Measurements from ENCODE around the gene RELA.
A peak's percentile ranks its signal among the peaks of the same experiment; 100 is the strongest.

The RELA gene

DNA sequence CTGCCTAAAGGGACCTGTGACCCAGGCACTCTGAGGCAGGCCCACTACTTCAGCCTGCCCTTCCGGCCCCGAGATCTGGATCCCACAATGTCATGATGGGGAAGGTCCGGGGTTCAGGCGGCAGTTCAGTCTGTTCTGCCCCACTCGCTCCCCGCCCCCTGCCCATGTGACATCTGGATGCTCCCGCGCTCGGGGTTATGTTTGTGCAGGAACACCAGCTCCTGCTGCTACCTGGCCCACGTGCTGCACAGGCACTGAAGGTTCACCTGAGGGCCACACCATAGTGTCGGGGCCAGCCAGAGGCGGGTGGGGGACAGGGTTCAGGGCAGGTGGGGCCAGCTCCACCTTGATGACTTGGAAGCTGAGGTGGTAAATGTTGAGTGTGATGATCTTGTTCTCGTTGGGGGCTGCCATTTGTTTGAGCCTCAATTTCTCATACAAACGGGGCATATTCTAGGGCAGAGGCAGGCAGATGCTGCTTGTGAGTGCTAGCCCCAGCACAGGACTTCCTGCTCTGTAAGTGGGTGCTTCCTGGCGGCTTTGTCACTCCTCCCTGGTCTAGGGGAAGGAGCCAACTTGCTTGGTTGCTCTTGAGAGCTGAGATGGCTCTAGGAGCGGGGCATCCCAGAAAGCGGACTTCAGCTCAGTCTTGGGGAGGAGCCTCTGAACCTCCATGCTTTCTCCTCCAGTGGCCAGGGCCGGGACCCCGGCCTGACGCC is 29.2 kb downstream of the RELA start:
- no peak for DNase-seq (ENCODE audit: low read depth)
- TF ChIP-seq, protein P1, sequence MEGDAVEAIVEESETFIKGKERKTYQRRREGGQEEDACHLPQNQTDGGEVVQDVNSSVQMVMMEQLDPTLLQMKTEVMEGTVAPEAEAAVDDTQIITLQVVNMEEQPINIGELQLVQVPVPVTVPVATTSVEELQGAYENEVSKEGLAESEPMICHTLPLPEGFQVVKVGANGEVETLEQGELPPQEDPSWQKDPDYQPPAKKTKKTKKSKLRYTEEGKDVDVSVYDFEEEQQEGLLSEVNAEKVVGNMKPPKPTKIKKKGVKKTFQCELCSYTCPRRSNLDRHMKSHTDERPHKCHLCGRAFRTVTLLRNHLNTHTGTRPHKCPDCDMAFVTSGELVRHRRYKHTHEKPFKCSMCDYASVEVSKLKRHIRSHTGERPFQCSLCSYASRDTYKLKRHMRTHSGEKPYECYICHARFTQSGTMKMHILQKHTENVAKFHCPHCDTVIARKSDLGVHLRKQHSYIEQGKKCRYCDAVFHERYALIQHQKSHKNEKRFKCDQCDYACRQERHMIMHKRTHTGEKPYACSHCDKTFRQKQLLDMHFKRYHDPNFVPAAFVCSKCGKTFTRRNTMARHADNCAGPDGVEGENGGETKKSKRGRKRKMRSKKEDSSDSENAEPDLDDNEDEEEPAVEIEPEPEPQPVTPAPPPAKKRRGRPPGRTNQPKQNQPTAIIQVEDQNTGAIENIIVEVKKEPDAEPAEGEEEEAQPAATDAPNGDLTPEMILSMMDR (conservative IDR thresholded peaks at IDR 0.05; ENCODE audit: low read length), result no peak
- no peak overlapping the region for H3K4me3 ChIP-seq (ENCODE audit: low read length)

DNA sequence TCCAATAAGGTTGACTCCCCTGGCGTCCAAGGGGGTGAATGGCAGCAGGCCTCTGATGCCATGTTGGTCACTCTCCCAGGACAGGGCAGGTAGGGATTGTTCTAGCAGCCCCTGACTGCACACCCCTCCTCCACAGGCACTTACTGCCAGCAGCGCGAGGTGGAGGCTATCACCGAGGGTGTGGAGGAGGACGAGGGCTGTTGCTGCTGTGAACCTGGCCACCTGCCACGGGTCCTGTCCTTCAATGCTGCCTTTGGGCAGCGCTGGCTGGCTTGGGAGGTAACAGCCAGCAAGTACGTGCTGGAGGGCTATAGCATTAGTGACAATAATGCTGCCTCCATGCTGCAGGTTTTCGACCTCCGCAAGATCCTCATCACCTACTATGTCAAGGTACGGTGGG is 32.5 kb downstream of the RELA start:
- DNase-seq (ENCODE audit: low read depth), result no peak
- no peak overlapping the region for H3K4me3 ChIP-seq (ENCODE audit: low read length)
- TF ChIP-seq, protein P1 (conservative IDR thresholded peaks at IDR 0.05; ENCODE audit: low read length), result no peak

DNA sequence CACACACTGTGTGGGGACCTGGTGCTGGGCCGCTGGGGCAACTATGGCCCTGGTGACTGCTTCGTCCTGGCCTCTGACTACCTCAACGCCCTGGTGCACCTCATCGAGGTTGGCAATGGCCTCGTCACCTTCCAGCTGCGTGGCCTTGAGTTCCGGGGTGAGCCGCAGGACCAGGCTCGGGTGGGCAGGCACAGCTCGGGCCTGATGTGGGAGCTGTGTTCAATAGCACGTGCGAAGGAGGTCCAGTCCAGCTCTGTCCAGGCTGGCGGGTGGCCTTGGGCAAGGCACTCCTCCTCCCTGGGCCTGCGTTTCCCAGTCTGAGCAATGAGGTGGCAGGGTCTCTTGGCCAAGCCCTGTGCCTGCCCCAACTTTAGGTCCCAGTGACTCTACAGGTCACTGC is 33.1 kb downstream of the RELA start:
- DNase-seq (ENCODE audit: low read depth), result no peak
- no peak overlapping the region for H3K4me3 ChIP-seq (ENCODE audit: low read length)
- TF ChIP-seq, protein P1 (conservative IDR thresholded peaks at IDR 0.05; ENCODE audit: low read length), result no peak

DNA sequence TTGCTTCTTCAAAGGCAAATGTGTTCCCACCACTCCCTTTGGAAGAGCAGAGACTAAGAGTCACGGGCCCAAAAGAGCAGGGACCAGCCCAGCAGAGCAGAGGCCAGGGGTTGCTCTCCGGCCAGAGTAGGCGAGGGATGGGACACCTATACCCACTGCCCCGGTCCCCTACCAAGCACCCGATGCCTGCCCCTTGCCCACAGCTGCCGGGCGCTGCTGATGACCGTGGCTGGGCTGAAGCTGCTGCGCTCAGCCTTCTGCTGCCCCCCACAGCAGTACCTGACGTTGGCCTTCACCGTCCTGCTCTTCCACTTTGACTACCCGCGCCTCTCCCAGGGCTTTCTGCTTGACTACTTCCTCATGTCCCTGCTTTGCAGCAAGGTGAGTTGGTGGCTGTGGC is 35.5 kb downstream of the RELA start:
- no peak overlapping the region for H3K4me3 ChIP-seq (ENCODE audit: low read length)
- TF ChIP-seq, protein P1 (conservative IDR thresholded peaks at IDR 0.05; ENCODE audit: low read length), result no peak
- no peak for DNase-seq (ENCODE audit: low read depth)

DNA sequence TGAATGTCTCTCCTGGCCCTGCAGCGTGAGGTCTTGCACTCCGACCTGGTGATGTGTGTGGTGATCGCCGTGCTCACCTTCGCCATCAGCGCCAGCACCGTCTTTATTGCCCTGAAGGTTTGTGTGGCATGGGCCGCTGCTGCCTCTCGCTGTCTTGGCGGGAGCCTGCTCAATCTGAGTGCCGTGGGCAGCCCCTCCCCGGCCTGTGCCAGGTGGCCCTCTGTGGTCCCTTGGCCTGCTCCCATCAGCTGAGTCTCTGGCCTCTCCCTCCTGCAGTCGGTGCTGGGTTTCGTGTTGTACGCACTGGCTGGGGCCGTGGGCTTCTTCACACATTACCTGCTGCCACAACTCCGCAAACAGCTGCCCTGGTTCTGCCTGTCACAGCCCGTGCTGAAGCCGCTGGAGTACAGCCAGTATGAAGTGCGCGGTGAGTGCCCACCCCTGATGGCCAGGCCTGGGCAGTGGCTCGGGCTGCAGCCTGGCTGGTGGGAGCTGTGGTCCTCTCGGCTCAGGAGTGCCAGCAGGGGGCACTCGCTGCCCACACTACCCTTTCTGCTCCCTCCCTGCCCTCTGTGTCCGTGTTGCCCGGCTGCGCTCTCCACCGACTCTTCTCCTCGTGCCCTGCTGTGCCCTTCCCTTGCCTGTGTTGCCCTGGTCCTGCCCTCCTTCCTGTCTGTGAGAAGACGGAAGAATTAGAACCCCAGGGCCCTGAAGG is 36.9 kb downstream of the RELA start:
- H3K4me3 ChIP-seq (ENCODE audit: low read length), result no peak overlapping the region
- DNase-seq (ENCODE audit: low read depth), result peak; percentile 34
- TF ChIP-seq, protein P1 (conservative IDR thresholded peaks at IDR 0.05; ENCODE audit: low read length), result peak; percentile 58

DNA sequence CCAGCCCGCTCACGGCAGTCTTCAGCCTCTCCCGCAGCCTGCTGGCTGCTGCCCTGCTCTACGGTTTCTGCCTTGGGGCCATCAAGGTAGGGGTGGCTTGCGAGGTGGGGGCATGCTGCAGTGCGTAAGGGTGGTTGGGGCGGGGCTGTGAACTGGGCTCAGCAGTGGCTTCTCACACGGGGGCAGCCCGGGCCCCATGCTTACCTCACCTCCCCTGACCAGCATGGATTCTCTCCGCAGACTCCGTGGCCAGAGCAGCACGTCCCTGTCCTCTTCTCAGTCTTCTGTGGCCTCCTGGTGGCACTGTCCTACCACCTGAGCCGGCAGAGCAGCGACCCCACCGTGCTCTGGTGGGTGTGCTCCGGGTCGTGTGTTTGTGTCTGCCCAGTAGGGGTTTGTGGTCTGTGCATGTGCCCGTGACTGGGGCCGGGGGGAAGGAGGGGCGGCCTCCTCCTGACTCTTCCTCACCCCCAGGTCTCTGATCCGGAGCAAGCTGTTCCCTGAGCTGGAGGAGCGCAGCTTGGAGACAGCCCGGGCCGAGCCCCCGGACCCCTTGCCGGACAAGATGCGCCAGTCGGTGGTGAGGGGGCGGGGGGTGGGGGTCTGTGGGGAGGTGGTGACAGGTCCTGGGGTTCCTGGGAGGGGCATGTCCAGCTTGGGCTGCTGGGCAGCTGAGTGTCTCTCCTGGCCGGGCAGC is 37.6 kb downstream of the RELA start:
- DNase-seq (ENCODE audit: low read depth), result no peak
- H3K4me3 ChIP-seq (ENCODE audit: low read length), result no peak overlapping the region
- TF ChIP-seq, protein P1 (conservative IDR thresholded peaks at IDR 0.05; ENCODE audit: low read length), result no peak

All from AG10803 (cell line).